ENCODE measurements around the gene MYH16. TPM values are rescaled to one million over a fixed set of nuclear protein-coding genes. Genes with fewer than 3 reads are reported as not detected.
A peak's percentile ranks its signal among the peaks of the same experiment; 100 is the strongest.

MYH16 gene
- total and polyA plus RNA-seq, 2 donors (not counting 1 experiment from before 2014, with no cell fraction given) = not detected

GRCh38 chr7:99305473-99306260, 33.0 kb downstream of the MYH16 start:
- Histone ChIP-seq H3K79me2 (ENCODE audit: control insufficient read depth, insufficient read depth, low read length) (no peaks in the 10 kb centered on the region), H3K27ac (ENCODE audit: insufficient read depth, low read length) (no peak overlapping the region), H3K9me3 (ENCODE audit: control insufficient read depth, insufficient read depth, low read depth, low read length) (no peaks in the 10 kb centered on the region), H3K36me3 (ENCODE audit: control insufficient read depth, insufficient read depth, low read length) (no peaks in the 10 kb centered on the region), H3K4me1 (ENCODE audit: control insufficient read depth, extremely low read depth, insufficient read depth, low read length) (no peaks in the 10 kb centered on the region), H2AFZ (ENCODE audit: low read length) (no peak overlapping the region), H3K4me3 (replicated peaks in 1 of 4; ENCODE audit: control extremely low read depth in 1 of 4, insufficient read depth in 1 of 4, low read depth in 3 of 4, low read length in 4 of 4) (no peak overlapping the region), H3K9ac (ENCODE audit: insufficient read depth, low read length) (no peak overlapping the region), H3K4me2 (ENCODE audit: extremely low read depth, insufficient read depth, low read length) (no peak overlapping the region), H3K27me3 (ENCODE audit: control insufficient read depth, insufficient read depth, low read length) (no peaks in the 10 kb centered on the region), H4K20me1 (ENCODE audit: control insufficient read depth, extremely low read depth, insufficient read depth, low read length) (no peaks in the 10 kb centered on the region)
- no peak for DNase-seq (ENCODE audit: low read depth in 2 of 2)
- TF ChIP-seq EZH2 (IDR thresholded peaks at IDR 0.05; ENCODE audit: low read length, missing control alignments) = no peak
- TF ChIP-seq, protein P1, sequence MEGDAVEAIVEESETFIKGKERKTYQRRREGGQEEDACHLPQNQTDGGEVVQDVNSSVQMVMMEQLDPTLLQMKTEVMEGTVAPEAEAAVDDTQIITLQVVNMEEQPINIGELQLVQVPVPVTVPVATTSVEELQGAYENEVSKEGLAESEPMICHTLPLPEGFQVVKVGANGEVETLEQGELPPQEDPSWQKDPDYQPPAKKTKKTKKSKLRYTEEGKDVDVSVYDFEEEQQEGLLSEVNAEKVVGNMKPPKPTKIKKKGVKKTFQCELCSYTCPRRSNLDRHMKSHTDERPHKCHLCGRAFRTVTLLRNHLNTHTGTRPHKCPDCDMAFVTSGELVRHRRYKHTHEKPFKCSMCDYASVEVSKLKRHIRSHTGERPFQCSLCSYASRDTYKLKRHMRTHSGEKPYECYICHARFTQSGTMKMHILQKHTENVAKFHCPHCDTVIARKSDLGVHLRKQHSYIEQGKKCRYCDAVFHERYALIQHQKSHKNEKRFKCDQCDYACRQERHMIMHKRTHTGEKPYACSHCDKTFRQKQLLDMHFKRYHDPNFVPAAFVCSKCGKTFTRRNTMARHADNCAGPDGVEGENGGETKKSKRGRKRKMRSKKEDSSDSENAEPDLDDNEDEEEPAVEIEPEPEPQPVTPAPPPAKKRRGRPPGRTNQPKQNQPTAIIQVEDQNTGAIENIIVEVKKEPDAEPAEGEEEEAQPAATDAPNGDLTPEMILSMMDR (conservative IDR thresholded peaks at IDR 0.05 in 1 of 2, IDR thresholded peaks at IDR 0.05 in 1 of 2; ENCODE audit: low read depth in 1 of 2, low read length in 2 of 2) = no peak

- Histone ChIP-seq H4K20me1 (ENCODE audit: control insufficient read depth, extremely low read depth, insufficient read depth, low read length) (no peaks in the 10 kb centered on the region), H3K9me3 (ENCODE audit: control insufficient read depth, insufficient read depth, low read depth, low read length) (no peaks in the 10 kb centered on the region), H2AFZ (ENCODE audit: low read length) (no peak overlapping the region), H3K4me1 (ENCODE audit: control insufficient read depth, extremely low read depth, insufficient read depth, low read length) (no peaks in the 10 kb centered on the region), H3K9ac (ENCODE audit: insufficient read depth, low read length) (no peak overlapping the region), H3K27ac (ENCODE audit: insufficient read depth, low read length) (no peak overlapping the region), H3K27me3 (ENCODE audit: control insufficient read depth, insufficient read depth, low read length) (no peaks in the 10 kb centered on the region), H3K4me2 (ENCODE audit: extremely low read depth, insufficient read depth, low read length) (no peak overlapping the region), H3K4me3 (replicated peaks in 1 of 4; ENCODE audit: control extremely low read depth in 1 of 4, insufficient read depth in 1 of 4, low read depth in 3 of 4, low read length in 4 of 4) (no peak overlapping the region), H3K79me2 (ENCODE audit: control insufficient read depth, insufficient read depth, low read length) (no peaks in the 10 kb centered on the region), H3K36me3 (ENCODE audit: control insufficient read depth, insufficient read depth, low read length) (no peaks in the 10 kb centered on the region)
- DNase-seq (ENCODE audit: low read depth in 2 of 2) = peak in 1 of 2 donors; percentile 58
- TF ChIP-seq, protein P1 (conservative IDR thresholded peaks at IDR 0.05 in 1 of 2, IDR thresholded peaks at IDR 0.05 in 1 of 2; ENCODE audit: low read depth in 1 of 2, low read length in 2 of 2) = no peak
- no peak for TF ChIP-seq EZH2 (IDR thresholded peaks at IDR 0.05; ENCODE audit: low read length, missing control alignments)
Measured at GRCh38 chr7:99308461-99309074, 35.9 kb downstream of the MYH16 start.

GRCh38 chr7:99309111-99309510, 36.5 kb downstream of the MYH16 start:
- no peak overlapping the region for H3K4me2 ChIP-seq (ENCODE audit: extremely low read depth, insufficient read depth, low read length)
- H3K27me3 ChIP-seq (ENCODE audit: control insufficient read depth, insufficient read depth, low read length) = no peaks in the 10 kb centered on the region
- no peak overlapping the region for H2AFZ ChIP-seq (ENCODE audit: low read length)
- H4K20me1 ChIP-seq (ENCODE audit: control insufficient read depth, extremely low read depth, insufficient read depth, low read length) = no peaks in the 10 kb centered on the region
- no peak overlapping the region for H3K27ac ChIP-seq (ENCODE audit: insufficient read depth, low read length)
- no peak overlapping the region for H3K4me3 ChIP-seq (replicated peaks in 1 of 4; ENCODE audit: control extremely low read depth in 1 of 4, insufficient read depth in 1 of 4, low read depth in 3 of 4, low read length in 4 of 4)
- no peaks in the 10 kb centered on the region for H3K9me3 ChIP-seq (ENCODE audit: control insufficient read depth, insufficient read depth, low read depth, low read length)
- DNase-seq (ENCODE audit: low read depth in 2 of 2) = no peak
- no peaks in the 10 kb centered on the region for H3K36me3 ChIP-seq (ENCODE audit: control insufficient read depth, insufficient read depth, low read length)
- no peak overlapping the region for H3K9ac ChIP-seq (ENCODE audit: insufficient read depth, low read length)
- H3K4me1 ChIP-seq (ENCODE audit: control insufficient read depth, extremely low read depth, insufficient read depth, low read length) = no peaks in the 10 kb centered on the region
- TF ChIP-seq, protein P1 (conservative IDR thresholded peaks at IDR 0.05 in 1 of 2, IDR thresholded peaks at IDR 0.05 in 1 of 2; ENCODE audit: low read depth in 1 of 2, low read length in 2 of 2) = no peak
- no peak for TF ChIP-seq EZH2 (IDR thresholded peaks at IDR 0.05; ENCODE audit: low read length, missing control alignments)
- H3K79me2 ChIP-seq (ENCODE audit: control insufficient read depth, insufficient read depth, low read length) = no peaks in the 10 kb centered on the region

Data from fibroblast of lung (primary cell).